SJSA1 (cell line): Measurements from ENCODE around the gene CD37. TPM values are rescaled to one million over a fixed set of nuclear protein-coding genes. Genes with fewer than 3 reads are reported as not detected.

Experiments used
- total RNA-seq: library from RNA; depleted of rRNA; stranded (reverse); fragments of >200 nt; shearing (Covaris generic); gene quantifications from 2 replicates; pipeline ENCODE4 v1.2.3, GENCODE V29; 2014; rRNA removed

CD37 gene
- total RNA-seq, 1 experiment from 2014 or later: not detected

Other genes starting within 250 kb of the CD37 start
- 151 and 188 TPM in 2 replicates for gene SNRNP70, start 250.0 kb upstream of the CD37 start, total RNA-seq
- 15.9 and 21.6 TPM in 2 replicates for gene LIN7B, start 221.0 kb upstream of the CD37 start, total RNA-seq
- gene C19orf73, start 216.3 kb upstream of the CD37 start, total RNA-seq: 4.3 TPM in 1 of 2 replicates, not detected in the other
- gene PPFIA3, start 215.9 kb upstream of the CD37 start, total RNA-seq: 3.4 and 3.6 TPM in 2 replicates
- gene HRC, start 180.0 kb upstream of the CD37 start, total RNA-seq: not detected in 2 replicates
- 6.8 and 9.2 TPM in 2 replicates for gene TRPM4, start 177.6 kb upstream of the CD37 start, total RNA-seq
- gene SLC6A16, start 10.2 kb upstream of the CD37 start, total RNA-seq: not detected in 2 replicates
- gene TEAD2, start 27.0 kb downstream of the CD37 start, total RNA-seq: 27.7 and 33.7 TPM in 2 replicates
- gene DKKL1, start 28.5 kb downstream of the CD37 start, total RNA-seq: 0.13 and 0.75 TPM in 2 replicates
- not detected in 2 replicates for gene KASH5, start 52.8 kb downstream of the CD37 start, total RNA-seq
- gene PTH2, start 88.0 kb downstream of the CD37 start, total RNA-seq: not detected in 2 replicates
- not detected in 2 replicates for gene GFY, start 90.0 kb downstream of the CD37 start, total RNA-seq
- not detected in 2 replicates for gene SLC17A7, start 106.1 kb downstream of the CD37 start, total RNA-seq
- 78.2 and 111 TPM in 2 replicates for gene PIH1D1, start 116.4 kb downstream of the CD37 start, total RNA-seq
- 37.5 and 52.9 TPM in 2 replicates for gene ALDH16A1, start 117.8 kb downstream of the CD37 start, total RNA-seq
- gene FLT3LG, start 138.8 kb downstream of the CD37 start, total RNA-seq: 0.95 TPM in 1 of 2 replicates, not detected in the other
- 1,714 and 2,572 TPM in 2 replicates for gene RPL13A, start 152.2 kb downstream of the CD37 start, total RNA-seq
- gene RPS11, start 161.0 kb downstream of the CD37 start, total RNA-seq: 2,318 and 2,803 TPM in 2 replicates
- 11.8 and 21.5 TPM in 2 replicates for gene FCGRT, start 177.3 kb downstream of the CD37 start, total RNA-seq
- 55.5 and 61.2 TPM in 2 replicates for gene RCN3, start 192.6 kb downstream of the CD37 start, total RNA-seq
- gene NOSIP, start 245.2 kb downstream of the CD37 start, total RNA-seq: 129 and 140 TPM in 2 replicates
- gene PRRG2, start 245.9 kb downstream of the CD37 start, total RNA-seq: not detected in 2 replicates